ENCODE results near the gene ADGRG2. TPM values are rescaled to one million over a fixed set of nuclear protein-coding genes. Genes with fewer than 3 reads are reported as not detected.

Gene ADGRG2
- total RNA-seq, 1 experiment from 2014 or later = 8.2 TPM

DNA sequence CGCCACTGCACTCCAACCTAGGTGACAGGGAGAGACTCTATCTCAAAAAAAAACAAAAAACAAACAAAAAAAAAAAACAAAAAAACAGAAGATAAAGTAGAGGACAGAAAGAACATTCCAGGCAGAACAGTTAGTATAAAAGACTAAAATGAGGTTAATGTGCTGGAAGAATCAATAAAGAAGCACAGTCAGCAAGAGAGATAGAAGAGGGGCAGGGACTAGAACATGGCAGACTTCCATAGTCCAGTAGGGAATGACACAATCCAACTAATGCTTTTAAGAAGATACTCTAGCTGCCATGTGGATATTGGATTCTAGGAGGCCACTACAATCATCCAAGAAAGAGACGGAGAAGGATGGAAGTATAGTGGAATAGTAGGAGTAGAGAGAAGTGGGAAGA lies 11.6 kb downstream of the ADGRG2 start (continued):
- TF ChIP-seq, protein P1, sequence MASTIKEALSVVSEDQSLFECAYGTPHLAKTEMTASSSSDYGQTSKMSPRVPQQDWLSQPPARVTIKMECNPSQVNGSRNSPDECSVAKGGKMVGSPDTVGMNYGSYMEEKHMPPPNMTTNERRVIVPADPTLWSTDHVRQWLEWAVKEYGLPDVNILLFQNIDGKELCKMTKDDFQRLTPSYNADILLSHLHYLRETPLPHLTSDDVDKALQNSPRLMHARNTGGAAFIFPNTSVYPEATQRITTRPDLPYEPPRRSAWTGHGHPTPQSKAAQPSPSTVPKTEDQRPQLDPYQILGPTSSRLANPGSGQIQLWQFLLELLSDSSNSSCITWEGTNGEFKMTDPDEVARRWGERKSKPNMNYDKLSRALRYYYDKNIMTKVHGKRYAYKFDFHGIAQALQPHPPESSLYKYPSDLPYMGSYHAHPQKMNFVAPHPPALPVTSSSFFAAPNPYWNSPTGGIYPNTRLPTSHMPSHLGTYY (CRISPR knock-in tag; IDR thresholded peaks at IDR 0.05) = no peak
- no peak for TF ChIP-seq GTF2I (CRISPR knock-in tag; conservative IDR thresholded peaks at IDR 0.05)
- TF ChIP-seq HMGA2 (CRISPR knock-in tag; IDR thresholded peaks at IDR 0.05) = no peak
- no peak for TF ChIP-seq SMAD3 (CRISPR knock-in tag; IDR thresholded peaks at IDR 0.05; ENCODE audit: borderline replicate concordance)
- TF ChIP-seq, protein P2, sequence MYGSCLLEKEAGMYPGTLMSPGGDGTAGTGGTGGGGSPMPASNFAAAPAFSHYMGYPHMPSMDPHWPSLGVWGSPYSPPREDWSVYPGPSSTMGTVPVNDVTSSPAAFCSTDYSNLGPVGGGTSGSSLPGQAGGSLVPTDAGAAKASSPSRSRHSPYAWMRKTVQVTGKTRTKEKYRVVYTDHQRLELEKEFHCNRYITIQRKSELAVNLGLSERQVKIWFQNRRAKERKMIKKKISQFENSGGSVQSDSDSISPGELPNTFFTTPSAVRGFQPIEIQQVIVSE (CRISPR knock-in tag; IDR thresholded peaks at IDR 0.05; ENCODE audit: borderline replicate concordance) = no peak
- no peak for TF ChIP-seq CREM (CRISPR knock-in tag; IDR thresholded peaks at IDR 0.05)
- no peak for TF ChIP-seq FOXP1 (CRISPR knock-in tag; IDR thresholded peaks at IDR 0.05; ENCODE audit: borderline replicate concordance)
- TF ChIP-seq ZNF671 (CRISPR knock-in tag; IDR thresholded peaks at IDR 0.05) = no peak

DNA sequence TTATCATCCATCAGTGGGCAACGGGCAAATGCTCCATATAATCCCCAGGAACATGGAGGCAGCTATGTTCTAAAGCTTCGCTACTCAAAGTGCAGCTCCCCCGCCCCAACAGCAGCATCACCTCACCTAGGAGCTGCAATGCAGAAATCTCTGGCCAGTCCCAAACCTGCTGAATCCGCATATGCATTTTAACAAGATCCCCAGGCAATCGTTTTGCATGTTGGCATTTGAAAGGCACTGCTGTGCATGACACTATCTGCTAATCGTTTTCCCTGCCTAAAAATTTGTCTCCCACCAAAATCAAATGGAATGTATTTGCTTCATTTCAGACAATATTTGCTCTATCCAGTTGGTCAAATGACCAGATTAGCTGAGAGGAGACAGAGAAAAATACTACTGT lies 15.2 kb downstream of the ADGRG2 start:
- POLR2A ChIA-PET = interaction anchor here (0.6 to 0.7 kb wide), 2 partner anchors 35 to 1074 kb away, joined by 3 to 4 read pairs; no protein-coding TSS in a partner anchor
- H3K27ac Mint-ChIP-seq = peak overlapping the region; percentile 99
- no peaks in the 10 kb centered on the region for H3K27me3 Mint-ChIP-seq (ENCODE audit: low read depth)
- TF ChIP-seq TEAD1 (CRISPR knock-in tag; IDR thresholded peaks at IDR 0.05) (peak; percentile 63; the same call in 1 of the 2 replicates), NR3C1 (CRISPR knock-in tag; conservative IDR thresholded peaks at IDR 0.05; ENCODE audit: low read depth) (no peak), ZNF138 (CRISPR knock-in tag; conservative IDR thresholded peaks at IDR 0.05) (no peak)
- H3K4me1 Mint-ChIP-seq = peaks cover 40% of the 10 kb centered on the region
- H3K36me3 Mint-ChIP-seq = no peaks in the 10 kb centered on the region; the same call in 1 of the 2 replicates
- peak; percentile 93 for ATAC-seq
- CTCF ChIA-PET = interaction anchor here (1.0 to 1.8 kb wide), 3 partner anchors 9 to 226 kb away, joined by 4 to 8 read pairs (median 5); no protein-coding TSS in a partner anchor
- peak overlapping the region; percentile 44 for H3K4me3 Mint-ChIP-seq
- H3K9me3 Mint-ChIP-seq = no peaks in the 10 kb centered on the region; the same call in 1 of the 2 replicates
- peak; percentile 51 for DNase-seq (ENCODE audit: low spot score)

DNA sequence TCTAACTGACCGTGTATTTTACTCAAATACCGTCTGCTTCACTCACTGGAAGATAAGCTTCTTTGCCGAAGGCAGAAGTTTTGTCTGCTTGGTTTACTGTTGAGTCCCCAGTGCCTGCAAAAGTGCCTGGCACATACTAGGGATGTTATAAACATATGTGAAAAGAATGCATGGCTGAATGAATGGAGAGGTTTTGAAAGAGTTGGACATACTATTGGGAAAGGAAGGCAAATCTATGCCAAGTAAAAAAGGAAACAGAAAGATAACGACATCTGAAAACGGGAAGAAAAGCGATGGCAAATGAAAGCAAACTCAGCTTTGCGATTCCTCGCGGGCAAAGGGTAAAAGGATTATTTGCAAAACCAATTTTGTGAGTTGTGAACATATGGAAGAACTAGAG lies 21.7 kb downstream of the ADGRG2 start:
- TF ChIP-seq ELF4 (CRISPR knock-in tag; IDR thresholded peaks at IDR 0.05; ENCODE audit: low read depth) (no peak), ZNF317 (CRISPR knock-in tag; IDR thresholded peaks at IDR 0.05; ENCODE audit: borderline replicate concordance, low read depth) (no peak), SP1 (CRISPR knock-in tag; conservative IDR thresholded peaks at IDR 0.05) (no peak)
- TF ChIP-seq, protein P3, sequence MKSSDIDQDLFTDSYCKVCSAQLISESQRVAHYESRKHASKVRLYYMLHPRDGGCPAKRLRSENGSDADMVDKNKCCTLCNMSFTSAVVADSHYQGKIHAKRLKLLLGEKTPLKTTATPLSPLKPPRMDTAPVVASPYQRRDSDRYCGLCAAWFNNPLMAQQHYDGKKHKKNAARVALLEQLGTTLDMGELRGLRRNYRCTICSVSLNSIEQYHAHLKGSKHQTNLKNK (CRISPR knock-in tag; IDR thresholded peaks at IDR 0.05) = no peak
- TF ChIP-seq, protein P1 (CRISPR knock-in tag; IDR thresholded peaks at IDR 0.05) = no peak
- TF ChIP-seq, protein P4, sequence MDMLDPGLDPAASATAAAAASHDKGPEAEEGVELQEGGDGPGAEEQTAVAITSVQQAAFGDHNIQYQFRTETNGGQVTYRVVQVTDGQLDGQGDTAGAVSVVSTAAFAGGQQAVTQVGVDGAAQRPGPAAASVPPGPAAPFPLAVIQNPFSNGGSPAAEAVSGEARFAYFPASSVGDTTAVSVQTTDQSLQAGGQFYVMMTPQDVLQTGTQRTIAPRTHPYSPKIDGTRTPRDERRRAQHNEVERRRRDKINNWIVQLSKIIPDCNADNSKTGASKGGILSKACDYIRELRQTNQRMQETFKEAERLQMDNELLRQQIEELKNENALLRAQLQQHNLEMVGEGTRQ (CRISPR knock-in tag; IDR thresholded peaks at IDR 0.05) = no peak
- H3K9me3 Mint-ChIP-seq = no peaks in the 10 kb centered on the region
- H3K36me3 Mint-ChIP-seq = peaks cover 2% of the 10 kb centered on the region; the same call in 1 of the 2 replicates
- no peak overlapping the region for H3K27ac Mint-ChIP-seq
- H3K4me3 Mint-ChIP-seq = no peak overlapping the region
- DNase-seq (ENCODE audit: low spot score) (no peak), ATAC-seq (no peak)
- no peaks in the 10 kb centered on the region for H3K27me3 Mint-ChIP-seq (ENCODE audit: low read depth)
- peaks cover 8% of the 10 kb centered on the region; the same call in 1 of the 2 replicates for H3K4me1 Mint-ChIP-seq
- ChIA-PET POLR2A (interaction anchor here (0.7 kb wide), 1 partner anchor 328 kb away, joined by 4 read pairs; no protein-coding TSS in a partner anchor), CTCF (no interaction called here)

All from WTC11 (cell line).